HFFc6 (cell line): ENCODE data around the gene PPP3CA. TPM values are rescaled to one million over a fixed set of nuclear protein-coding genes. Genes with fewer than 3 reads are reported as not detected.

Source experiments
- DNase-seq: peaks from one replicate; pipeline ENCODE4 v3.0.0-alpha.2; 2018
- H3K27ac Mint-ChIP-seq: 2 replicates; pipeline ENCODE4 v1.8.0; 2020; ENCODE audit warnings: mild to moderate bottlenecking, mixed read lengths
- H3K27me3 Mint-ChIP-seq: 2 replicates; pipeline ENCODE4 v1.8.0; 2021; ENCODE audit warnings: mild to moderate bottlenecking, moderate library complexity, mixed read lengths; ENCODE audit not compliant: insufficient read depth
- H3K36me3 Mint-ChIP-seq: 2 replicates; pipeline ENCODE4 v1.8.0; 2021; ENCODE audit warnings: low read depth, mixed read lengths
- H3K4me1 Mint-ChIP-seq: 2 replicates; pipeline ENCODE4 v1.8.0; 2020; ENCODE audit warnings: low read depth, mixed read lengths
- H3K4me3 Mint-ChIP-seq: 2 replicates; pipeline ENCODE4 v1.8.0; 2020; ENCODE audit warnings: mild to moderate bottlenecking, moderate library complexity, mixed read lengths
- H3K9me3 Mint-ChIP-seq: 2 replicates; pipeline ENCODE4 v1.8.0; 2020; ENCODE audit warnings: mild to moderate bottlenecking, mixed read lengths
- CTCF ChIP-seq: fragments of 200-600 bp; sonication (generic); IDR thresholded peaks from 2 replicates; pipeline ENCODE4 v1.5.0; 2021; ENCODE audit warnings: antibody characterized with exemption, mild to moderate bottlenecking
- total RNA-seq, 6 experiments: library from RNA; stranded (reverse); fragmentation: NEBNext Ultra II Directional; extraction: Animal tissue kit (Norgen Biotek cat#: 25700); gene quantifications; 2 replicates in 1 of 6; 3 replicates in 5 of 6; pipeline ENCODE4 v1.2.3, GENCODE V29; 2021

Gene PPP3CA
- total RNA-seq, 6 experiments from 2014 or later = 45.9 to 59.6 (median 55.0) TPM

- no peak for TF ChIP-seq CTCF
- H3K27me3 Mint-ChIP-seq = no peaks in the 10 kb centered on the region; the same call in 1 of the 2 replicates
- H3K4me1 Mint-ChIP-seq = no peaks in the 10 kb centered on the region
- no peak for DNase-seq
- no peak overlapping the region for H3K27ac Mint-ChIP-seq
- no peak overlapping the region for H3K4me3 Mint-ChIP-seq
- H3K9me3 Mint-ChIP-seq = no peaks in the 10 kb centered on the region
- peaks cover 14% of the 10 kb centered on the region for H3K36me3 Mint-ChIP-seq
Observed at GRCh38 chr4:101078950-101079349, 268.4 kb downstream of the PPP3CA start.

DNA sequence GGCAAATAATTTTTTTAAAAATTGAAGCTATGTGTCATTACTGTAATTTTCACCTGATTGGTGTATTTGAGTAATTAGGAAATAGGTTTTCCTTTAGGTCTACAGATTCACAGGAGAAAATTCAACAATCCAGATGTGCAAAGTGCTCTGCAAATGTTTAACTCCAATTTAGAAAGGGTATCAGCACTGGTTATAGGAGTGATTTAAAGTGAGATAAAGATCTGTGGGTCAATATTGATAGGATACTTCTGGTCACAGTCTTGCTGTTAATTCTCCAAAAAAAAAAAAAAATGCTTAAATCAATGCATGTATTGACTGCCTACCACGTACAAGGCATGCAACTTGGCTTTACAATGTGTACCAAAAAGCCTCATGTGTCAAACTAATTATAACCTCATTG lies 271.3 kb downstream of the PPP3CA start:
- no peak for TF ChIP-seq CTCF
- H3K9me3 Mint-ChIP-seq = no peaks in the 10 kb centered on the region
- H3K4me3 Mint-ChIP-seq = no peak overlapping the region
- no peak for DNase-seq
- H3K27ac Mint-ChIP-seq = no peak overlapping the region
- peaks cover 11% of the 10 kb centered on the region for H3K4me1 Mint-ChIP-seq
- H3K27me3 Mint-ChIP-seq = no peaks in the 10 kb centered on the region
- H3K36me3 Mint-ChIP-seq = peaks cover 5% of the 10 kb centered on the region; the same call in 1 of the 2 replicates

GRCh38 chr4:101075536-101075935 lies 271.8 kb downstream of the PPP3CA start:
- no peak overlapping the region for H3K27ac Mint-ChIP-seq
- peaks cover 11% of the 10 kb centered on the region for H3K4me1 Mint-ChIP-seq
- no peak for TF ChIP-seq CTCF
- H3K4me3 Mint-ChIP-seq = no peak overlapping the region
- H3K36me3 Mint-ChIP-seq = peaks cover 5% of the 10 kb centered on the region; the same call in 1 of the 2 replicates
- no peaks in the 10 kb centered on the region for H3K27me3 Mint-ChIP-seq
- DNase-seq = no peak
- no peaks in the 10 kb centered on the region for H3K9me3 Mint-ChIP-seq

DNA sequence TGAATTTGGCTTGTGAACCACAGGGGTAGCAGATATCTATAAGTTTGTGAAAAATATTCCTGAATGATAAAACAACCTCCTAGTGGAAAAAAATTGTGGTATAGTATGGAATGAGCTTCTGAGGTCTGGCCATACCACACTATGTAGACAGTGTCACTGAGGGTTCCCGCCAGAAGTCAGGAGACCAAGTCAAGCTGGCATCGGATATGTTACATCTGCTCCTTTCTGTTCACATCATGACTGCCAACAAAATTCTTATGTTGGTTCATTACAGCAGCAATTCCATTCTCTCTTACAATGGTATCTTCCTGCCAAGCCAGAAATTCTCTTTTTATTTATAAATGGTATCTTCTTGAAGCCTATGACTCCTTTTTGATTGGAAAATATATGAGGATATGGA lies 273.0 kb downstream of the PPP3CA start:
- H3K4me1 Mint-ChIP-seq = peaks cover 11% of the 10 kb centered on the region
- H3K36me3 Mint-ChIP-seq = peaks cover 5% of the 10 kb centered on the region; the same call in 1 of the 2 replicates
- no peaks in the 10 kb centered on the region for H3K9me3 Mint-ChIP-seq
- H3K4me3 Mint-ChIP-seq = no peak overlapping the region
- no peak for TF ChIP-seq CTCF
- no peak overlapping the region for H3K27ac Mint-ChIP-seq
- no peak for DNase-seq
- H3K27me3 Mint-ChIP-seq = no peaks in the 10 kb centered on the region

DNA sequence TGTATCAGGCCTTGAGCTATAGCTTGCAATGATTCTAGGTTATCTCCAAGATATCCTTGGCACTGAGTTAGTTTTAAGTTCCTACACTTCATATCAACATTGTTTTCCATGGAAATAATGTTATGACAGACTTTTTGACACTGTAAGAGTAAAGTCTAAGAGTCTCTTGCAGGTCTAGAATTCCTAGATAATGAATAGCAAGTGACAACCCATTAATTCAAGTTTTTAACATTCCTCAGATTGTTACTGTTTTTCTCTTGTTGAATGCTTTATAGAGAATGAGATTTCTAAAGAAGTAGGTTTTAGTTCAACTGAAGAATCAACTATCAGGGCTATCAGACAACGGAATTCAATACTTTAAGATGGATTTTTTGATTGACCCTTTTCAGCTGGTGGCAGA lies 276.1 kb downstream of the PPP3CA start:
- H3K9me3 Mint-ChIP-seq = no peaks in the 10 kb centered on the region
- no peak for DNase-seq
- no peak overlapping the region for H3K4me3 Mint-ChIP-seq
- TF ChIP-seq CTCF = no peak
- H3K27ac Mint-ChIP-seq = no peak overlapping the region
- H3K4me1 Mint-ChIP-seq = peaks cover 11% of the 10 kb centered on the region
- peaks cover 5% of the 10 kb centered on the region; the same call in 1 of the 2 replicates for H3K36me3 Mint-ChIP-seq
- H3K27me3 Mint-ChIP-seq = no peaks in the 10 kb centered on the region

DNA sequence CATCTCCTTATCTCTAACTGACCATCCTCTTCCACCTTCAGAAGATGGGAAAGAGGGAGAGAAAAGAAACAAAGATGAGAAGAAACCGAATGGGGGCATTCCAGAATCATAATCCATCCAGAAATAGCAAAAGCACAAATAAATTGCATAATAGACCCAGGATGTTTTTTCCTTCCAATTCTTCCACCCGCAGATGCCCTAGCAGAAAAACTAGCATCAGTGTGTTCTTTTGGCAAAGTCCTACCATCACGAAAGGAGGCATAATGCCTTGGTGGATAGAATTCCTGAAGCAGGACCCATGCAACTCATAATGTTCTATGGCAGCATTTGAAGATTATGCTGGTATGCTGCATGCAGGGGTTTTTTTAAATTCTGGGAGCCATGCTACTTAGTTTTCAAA lies 279.2 kb downstream of the PPP3CA start:
- H3K36me3 Mint-ChIP-seq = no peaks in the 10 kb centered on the region
- no peak for TF ChIP-seq CTCF
- H3K27me3 Mint-ChIP-seq = no peaks in the 10 kb centered on the region
- no peaks in the 10 kb centered on the region for H3K9me3 Mint-ChIP-seq
- no peak overlapping the region for H3K4me3 Mint-ChIP-seq
- H3K27ac Mint-ChIP-seq = no peak overlapping the region
- no peak for DNase-seq
- peaks cover 11% of the 10 kb centered on the region for H3K4me1 Mint-ChIP-seq
